Measurements from ENCODE around the gene ABHD12B.

ABHD12B gene, protein sequence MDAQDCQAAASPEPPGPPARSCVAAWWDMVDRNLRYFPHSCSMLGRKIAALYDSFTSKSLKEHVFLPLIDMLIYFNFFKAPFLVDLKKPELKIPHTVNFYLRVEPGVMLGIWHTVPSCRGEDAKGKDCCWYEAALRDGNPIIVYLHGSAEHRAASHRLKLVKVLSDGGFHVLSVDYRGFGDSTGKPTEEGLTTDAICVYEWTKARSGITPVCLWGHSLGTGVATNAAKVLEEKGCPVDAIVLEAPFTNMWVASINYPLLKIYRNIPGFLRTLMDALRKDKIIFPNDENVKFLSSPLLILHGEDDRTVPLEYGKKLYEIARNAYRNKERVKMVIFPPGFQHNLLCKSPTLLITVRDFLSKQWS

DNA sequence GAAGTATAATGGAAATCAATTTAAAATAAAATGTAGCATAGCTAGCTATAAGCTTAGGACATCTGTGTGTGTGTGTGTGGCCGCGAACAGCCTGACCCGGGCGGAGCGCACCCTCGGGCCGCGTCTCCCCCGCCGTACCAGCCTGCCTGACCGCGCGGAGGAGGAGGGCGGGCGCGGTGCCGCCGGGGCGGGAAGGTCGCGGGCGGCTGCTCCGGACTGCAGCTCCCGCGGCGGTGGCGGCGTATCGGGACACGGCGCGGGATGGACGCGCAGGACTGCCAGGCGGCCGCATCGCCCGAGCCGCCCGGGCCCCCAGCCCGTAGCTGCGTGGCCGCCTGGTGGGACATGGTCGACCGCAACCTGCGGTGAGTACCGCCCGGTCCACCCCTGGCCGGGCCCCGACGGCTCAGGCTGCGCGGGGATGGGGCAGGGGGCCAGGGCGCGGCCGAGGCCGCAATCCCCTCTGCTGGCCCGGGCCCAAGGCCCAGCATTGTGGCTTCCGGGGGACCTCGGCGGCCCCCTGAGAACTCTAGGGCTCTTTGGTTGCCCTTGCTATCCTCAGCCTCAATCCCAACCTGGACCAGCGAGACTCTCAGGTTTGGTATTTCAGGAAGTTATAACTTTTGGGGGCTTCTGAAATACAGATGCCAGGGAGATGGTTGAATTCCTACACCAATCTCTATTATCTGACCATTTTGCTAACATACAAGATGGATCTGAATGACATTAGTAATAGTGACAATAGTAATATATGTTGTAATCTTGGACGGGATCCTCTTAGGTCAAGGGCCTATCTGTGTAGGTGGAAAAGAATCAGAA is at the start of gene ABHD12B:
TSS of gene ABHD12B (plus strand) at position 140 of the 819 bp plus-strand sequence. CDS start at position 262, 122 bp downstream.
- DNase-seq (ENCODE audit: low read depth in 2 of 2): no peak

DNA sequence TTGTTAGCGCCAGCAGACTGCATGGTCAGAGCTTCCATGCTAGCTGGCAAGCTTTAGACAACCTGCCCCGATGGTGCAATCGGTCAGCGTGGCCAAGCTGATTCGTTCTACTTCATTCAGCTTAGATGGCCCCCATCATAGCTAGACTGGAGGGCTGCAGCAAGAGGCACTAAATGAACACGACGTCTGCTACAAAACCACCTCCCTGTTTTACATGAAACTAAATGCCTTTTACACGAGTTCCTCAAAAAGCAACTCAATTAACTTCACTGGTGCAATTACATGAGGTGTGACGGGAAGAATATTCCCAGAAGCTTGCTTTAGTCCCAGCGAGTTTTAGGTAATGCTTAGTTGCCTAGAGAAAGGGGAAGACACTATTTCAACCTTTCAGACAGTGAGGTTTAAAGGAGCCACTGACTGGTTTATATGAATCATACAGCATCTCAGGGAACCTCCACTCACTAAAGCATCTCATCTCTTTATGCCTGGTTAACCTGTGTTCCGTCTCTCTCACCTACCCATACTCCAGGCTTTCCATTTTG is 49.3 kb upstream of the ABHD12B start:
- DNase-seq (ENCODE audit: low read depth in 2 of 2): no peak

DNA sequence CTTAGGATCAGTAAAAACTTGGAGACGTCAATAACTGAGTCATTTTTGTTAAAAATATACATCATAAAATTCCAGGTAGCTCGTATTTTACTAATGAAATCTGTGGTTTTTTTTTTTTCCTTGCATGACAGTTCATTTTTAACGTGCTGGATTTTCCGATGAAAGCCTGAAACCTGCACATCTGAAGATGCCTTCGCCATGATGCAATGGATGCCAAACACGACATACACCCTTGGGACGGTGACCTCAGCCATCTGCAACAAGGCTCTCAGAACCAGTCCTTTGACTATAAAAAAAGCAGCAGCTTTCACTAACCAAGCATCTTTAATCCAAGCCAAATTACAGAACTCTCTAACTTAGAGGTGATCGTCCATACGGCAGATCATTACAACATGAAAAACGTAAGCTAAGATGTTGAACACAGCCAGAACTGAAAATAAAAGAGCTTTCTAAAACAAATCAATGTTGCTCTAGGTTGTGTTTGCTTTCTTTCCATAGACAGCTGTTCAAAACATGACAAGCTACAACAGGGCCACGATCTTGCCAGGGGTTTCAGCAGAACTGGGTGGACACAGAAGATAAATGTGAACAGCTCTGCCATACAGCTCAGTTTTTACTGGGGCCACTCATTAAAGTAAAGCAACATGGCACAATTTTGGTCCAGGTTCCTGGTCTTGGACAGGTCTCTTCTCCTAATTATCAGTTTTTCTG is 48.6 kb upstream of the ABHD12B start:
- no peak for DNase-seq (ENCODE audit: low read depth in 2 of 2)

DNA sequence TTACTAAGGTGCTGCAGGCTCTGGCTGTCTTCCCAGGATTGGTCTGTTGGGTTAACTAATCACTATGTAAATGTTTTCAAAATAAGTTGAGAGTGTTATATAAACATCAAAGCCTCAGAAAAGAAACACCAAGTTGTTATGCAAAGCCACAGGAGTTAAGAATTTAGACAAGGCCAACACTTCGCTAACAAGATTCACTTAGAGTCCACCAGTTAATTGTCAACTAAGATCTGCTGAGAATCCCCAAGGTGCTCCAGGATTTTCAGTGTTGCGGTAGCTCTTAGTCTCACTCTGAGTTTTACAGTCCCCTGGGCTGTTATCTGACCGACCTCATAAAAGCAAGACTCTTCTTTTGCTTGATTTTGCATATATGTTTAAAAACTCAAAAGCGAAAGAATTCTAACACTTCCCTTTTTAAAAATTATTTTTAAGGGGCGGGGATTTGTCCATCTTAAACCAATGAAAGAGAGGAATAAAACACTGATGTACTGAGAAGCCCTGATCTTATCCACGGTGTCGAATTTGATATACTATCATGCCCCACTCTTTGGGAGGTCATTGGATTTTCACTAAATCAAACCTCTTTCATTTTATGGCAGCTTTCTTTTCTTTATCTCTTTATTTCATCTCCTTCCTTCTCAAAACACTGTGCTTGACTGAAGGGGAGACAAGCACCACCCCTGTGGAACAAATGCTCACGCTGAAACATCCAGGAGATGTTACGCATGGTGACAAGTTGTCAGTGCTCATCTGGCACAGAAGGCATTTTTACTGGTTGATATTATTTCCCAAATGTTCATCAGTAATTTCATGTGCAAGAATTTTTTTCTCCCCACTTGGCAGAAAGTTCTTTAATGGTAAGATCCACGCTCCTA is 47.9 kb upstream of the ABHD12B start:
- no peak for DNase-seq (ENCODE audit: low read depth in 2 of 2)

DNA sequence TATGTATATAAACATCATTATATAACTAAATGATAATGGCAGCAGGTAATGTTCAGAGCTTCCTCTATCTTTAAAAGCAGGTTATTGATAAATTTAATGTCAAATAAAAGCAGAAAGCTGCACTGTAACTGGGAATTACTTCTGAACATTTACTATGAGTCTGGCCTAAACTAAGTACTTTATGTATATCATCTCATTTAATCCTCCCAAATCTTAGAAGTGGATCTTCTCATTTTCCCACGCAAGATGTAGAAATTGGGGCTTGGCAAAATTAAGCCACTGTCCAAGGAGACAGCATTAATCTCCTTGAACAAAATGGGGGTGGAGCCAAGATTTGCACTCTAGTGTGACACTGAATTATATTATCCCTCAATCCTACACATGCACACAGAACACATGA is 46.5 kb upstream of the ABHD12B start:
- DNase-seq (ENCODE audit: low read depth in 2 of 2): no peak

DNA sequence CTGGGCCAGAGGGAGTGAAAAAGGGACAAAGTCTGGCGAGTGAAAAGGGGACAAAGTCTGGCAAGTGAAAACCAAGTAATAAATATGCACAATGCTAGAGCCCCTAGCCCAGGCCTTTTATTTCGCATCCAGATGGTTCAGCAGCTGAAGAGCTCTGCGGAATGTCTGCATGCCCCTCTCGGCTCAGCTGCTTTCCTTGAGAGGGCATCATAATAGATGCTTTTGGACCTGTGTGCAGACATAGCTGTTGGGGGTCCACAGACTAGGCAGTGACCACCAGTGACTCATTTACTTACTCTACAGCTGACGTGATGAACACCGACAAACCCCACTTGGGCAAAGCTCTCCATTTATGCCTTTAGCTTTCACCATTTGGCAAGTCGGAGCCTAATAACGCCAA is 45.2 kb upstream of the ABHD12B start:
- no peak for DNase-seq (ENCODE audit: low read depth in 2 of 2)

DNA sequence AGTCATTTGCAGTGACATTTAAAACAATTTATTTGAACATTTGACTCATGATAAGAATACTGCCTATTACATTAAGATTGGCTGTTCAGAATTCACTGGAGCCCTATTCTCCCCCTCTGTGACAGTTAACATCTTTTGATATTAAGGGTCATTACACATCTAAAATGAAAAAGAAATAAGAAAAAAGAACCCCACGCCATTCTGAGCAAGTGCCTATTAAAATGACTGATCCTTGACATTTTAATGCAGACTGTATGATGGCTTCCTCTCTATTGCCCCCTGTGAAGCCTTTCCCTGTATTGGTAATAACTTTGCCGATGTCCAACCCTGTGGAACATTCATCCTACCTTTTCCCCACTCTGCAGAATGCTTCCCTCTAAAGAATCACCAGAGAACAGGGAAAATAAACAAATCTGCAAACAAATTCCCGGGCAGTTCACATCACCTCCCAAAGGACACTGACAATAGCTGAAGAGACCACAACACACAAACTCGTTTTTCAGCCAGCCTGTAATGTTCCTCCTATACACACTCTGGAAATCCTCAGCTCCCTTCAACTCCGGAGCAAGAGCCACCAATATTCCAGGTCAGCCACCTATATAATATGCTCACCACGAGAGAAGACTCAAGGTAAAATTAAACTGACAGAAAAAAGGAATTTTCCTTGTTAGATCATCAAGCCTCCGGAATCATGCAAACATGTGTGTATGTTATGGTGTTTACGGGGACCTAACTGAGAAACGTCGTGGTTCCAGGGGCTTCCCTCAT is 42.9 kb upstream of the ABHD12B start:
- DNase-seq (ENCODE audit: low read depth in 2 of 2): no peak

DNA sequence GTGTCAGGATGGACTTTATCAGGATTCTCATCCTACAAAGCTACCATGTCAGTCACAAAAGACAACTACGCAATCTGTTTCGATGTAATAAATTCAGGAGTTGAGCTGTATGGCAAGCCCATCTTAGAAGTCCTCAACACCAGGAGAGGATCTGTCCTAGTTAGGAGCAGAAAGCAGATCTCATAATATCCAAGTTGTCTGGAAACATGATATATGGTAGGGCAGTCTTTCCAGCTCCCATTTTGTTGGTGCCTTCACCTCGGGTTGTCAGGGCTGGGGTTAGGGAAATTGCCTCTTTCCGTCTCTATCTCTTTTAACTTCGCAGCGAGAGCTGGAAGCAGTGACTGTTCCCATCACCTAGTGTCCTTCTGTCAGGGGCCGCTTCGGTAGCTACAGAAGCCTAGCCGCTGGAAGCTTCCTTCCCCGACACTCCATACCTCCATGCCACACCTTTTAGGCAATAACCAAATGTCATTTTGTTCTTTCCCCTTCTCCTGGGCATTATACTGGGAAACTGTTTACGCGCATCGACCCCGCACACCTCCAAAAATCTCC is 42.3 kb upstream of the ABHD12B start:
- DNase-seq (ENCODE audit: low read depth in 2 of 2): no peak

DNA sequence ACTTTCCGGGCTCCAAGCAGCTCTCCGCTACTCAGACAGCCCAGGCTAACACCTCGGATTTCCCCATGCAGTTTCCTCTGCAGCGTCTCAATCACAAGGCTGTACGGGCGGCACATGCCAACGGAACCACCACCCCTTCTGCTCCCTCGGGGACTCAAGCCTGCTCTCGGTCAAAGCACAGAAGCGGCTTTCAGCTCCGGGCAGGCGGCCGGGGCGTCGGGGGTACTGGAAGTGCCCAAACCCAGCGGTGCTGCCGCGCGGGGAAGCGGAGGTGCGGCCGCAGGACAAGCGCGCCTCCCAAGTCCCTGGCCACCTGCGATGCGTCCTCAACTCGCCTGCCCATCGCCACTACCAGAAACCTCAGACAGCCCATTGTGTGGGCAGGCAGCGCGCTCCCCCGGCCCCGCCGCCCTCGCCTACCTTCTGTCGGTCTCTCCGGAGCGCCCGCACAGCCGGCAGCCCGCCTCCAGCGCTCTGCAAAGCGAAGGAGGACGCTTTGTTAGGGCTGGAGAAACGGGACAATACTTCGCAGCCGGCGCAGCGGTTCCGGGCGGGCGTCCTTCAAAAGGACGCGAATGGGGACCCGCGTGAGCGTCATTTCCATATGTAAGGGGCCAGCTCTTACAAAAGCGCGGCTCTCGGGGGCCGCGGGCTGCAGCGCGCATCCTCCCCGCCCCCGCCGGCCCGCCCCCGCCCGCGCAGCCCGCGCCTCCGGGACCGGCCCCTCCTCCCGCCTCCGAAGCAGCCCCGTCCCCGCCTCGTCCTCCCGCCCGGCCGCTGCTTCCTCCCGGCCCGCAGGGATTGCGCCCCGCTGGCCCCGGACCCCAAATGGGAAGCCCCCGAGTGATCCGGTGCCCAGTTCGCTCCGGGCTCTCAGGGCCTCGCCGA is 41.6 kb upstream of the ABHD12B start:
- DNase-seq (ENCODE audit: low read depth in 2 of 2): no peak

DNA sequence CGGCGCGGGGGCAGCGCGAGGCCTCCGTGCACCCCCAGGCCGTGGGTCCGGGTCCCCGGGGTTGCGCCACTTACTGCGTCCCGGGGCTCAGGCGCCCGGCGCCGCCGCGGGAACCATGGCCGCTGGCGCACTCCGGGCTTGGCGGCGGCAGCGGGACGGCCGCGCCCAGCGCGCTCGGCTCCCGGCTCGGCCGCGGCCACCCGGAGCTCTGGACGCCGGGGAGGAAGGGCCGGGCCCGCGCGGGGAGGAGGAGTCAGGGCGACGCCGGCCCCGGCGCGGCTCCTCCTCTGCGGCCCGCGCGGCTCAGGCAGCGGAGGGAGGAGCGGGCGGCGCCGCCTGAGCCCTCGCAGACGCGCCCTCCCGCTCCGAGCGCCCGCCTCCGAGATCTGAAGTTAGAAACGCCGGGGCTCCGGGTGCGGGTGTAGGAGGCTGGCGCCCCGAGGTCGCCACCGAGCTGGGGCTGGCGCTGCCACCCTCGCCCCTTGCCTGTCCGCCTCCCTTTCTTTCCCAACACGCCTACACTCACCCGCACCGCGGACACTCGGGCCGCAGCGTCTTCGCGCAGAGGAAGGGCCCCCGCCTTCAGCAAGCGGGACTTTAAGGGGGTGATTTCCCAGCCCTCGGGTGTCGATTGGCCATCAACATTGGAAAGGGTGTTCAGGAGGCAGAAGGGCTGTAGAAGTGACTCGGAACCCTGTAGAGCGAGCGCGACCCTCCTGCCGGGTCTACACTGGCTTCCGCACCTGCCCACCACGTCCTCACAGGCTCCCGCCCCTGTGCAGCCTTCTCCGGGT is 40.7 kb upstream of the ABHD12B start, which contains the start of gene NIN:
TSS of gene NIN (minus strand) at position 231 of the 794 bp plus-strand sequence. CDS start 9,106 bp downstream, outside the sequence.
- peak; percentile 43 to 51 for DNase-seq (ENCODE audit: low read depth in 2 of 2)

DNA sequence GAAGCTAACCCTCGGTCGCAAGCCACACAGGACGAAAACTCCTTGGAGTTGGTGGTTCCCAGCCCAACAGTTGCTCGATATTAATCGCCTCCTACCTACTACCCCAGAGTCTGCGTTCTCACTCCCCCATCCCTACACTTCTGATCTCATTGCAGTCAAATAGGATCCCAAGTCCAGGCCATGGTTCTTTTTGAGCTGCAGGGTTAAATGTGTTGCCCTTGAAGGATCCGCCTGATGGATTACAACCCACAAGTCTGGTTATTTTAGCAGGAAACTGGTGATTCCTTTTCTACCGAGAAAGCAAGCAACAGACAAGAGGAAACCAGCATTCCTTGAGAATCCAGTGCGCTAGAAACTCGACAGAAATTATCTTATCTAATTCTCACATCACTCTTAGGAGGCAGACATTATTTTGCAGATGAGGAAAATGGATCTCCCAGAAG is 40.1 kb upstream of the ABHD12B start:
- DNase-seq (ENCODE audit: low read depth in 2 of 2): no peak

DNA sequence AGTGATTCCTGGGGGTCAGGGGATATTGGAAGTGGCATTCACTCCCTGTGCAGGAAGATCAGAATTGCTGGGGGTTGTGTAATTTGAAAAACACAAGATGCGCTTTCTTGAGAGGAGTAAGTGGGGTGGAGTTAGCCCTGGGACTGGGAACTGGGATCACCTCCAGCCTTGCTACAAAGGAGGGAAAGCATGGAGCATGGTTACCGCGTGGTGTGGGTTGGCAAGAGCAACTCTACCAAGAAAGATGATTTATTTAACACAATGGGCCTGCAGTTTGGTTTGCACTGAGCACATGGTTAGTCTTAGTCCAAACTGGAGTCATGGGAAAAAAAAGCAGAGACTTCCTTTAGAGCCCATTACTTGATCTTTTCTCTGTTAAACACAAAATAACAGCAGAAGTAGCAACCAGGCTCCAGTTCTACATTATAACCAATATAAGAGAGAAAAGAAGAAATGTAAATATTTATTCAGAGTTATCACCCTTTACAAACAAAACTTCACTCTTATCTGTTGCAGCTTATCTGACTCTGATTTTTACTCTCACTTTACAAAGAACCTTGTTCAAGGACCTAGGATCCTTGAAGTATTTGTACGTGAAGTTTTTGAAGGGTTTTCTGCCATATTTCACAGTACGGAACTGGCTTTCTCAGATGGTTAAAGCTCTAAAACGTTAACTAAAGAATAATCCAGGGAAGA is 38.8 kb upstream of the ABHD12B start:
- no peak for DNase-seq (ENCODE audit: low read depth in 2 of 2)

DNA sequence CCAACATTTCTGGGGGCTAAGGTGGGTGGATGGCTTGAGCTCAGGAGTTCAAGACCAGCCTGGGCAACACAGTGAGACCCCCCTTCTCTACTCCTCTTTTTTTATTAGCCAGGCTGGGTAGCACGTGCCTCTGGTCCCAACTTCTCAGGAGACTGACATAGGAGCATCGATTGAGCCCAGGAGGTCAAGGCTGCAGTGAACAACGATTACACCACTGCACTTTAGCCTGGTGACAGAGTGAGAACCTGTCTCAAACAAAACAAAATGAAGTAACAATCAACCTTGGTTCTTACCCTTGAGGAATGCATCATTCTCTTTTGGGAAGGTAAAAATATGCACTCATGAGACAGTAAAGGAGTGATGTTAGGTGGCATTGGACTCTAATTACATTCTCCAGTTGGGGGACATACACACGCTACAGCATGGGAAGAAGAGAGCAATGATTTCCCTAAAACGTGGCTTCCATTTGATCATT is 37.0 kb upstream of the ABHD12B start:
- DNase-seq (ENCODE audit: low read depth in 2 of 2): no peak

DNA sequence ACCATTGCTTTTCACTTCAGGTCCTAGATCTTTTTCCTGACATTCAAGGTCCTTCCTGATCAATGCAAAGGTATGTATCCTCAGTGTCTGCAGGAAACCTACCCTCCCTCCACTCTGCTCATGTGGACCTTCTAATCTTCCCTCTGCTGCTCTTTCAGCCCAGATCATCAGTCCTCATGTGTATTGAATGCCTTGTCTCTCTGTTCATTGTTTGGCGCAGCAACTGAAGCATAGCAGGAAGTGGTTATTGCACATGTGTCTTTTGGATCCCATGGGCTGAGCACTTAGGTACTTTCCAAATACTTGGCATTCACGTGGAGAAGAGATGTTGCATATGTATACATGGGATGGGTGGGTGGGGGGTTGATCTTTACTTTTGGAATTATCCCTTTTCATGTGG is 36.6 kb upstream of the ABHD12B start:
- DNase-seq (ENCODE audit: low read depth in 2 of 2): no peak

DNA sequence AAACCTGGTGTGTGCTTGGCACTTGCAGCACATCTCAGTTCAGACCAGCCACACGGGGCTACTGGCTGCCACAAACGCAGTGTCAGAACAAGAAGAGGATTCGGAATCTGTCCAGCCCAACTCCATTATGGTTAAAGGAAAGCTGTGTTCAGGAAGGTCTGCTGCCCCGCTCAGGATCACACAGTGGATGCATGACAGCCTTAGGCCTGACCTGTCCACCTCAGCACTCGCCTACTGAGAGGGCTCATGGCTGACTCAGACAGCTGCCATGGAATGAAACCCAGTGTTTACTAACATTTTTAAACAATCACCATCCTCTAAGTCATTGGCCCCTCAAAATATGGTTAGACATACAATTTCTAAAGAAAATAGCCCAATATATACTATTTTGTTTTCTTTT is 35.3 kb upstream of the ABHD12B start:
- no peak for DNase-seq (ENCODE audit: low read depth in 2 of 2)

DNA sequence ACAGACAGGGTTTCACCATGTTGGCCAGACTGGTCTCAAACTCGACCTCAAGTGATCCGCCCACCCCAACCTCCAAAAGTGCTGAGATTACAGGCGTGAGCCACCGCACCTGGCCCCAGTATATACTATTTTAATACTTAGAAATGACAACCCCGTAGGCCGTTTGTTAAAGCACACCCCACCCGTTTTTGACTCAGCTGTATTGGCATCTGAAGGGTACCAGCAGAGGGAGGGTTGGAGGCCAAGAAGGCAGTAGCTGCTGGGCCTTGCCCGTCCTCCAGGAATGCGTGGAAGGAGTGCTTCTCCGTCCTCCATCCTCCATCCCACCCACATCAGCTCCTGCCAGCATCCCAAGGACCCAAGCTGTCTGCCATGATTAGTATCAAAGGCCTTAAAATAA is 34.6 kb upstream of the ABHD12B start:
- no peak for DNase-seq (ENCODE audit: low read depth in 2 of 2)

DNA sequence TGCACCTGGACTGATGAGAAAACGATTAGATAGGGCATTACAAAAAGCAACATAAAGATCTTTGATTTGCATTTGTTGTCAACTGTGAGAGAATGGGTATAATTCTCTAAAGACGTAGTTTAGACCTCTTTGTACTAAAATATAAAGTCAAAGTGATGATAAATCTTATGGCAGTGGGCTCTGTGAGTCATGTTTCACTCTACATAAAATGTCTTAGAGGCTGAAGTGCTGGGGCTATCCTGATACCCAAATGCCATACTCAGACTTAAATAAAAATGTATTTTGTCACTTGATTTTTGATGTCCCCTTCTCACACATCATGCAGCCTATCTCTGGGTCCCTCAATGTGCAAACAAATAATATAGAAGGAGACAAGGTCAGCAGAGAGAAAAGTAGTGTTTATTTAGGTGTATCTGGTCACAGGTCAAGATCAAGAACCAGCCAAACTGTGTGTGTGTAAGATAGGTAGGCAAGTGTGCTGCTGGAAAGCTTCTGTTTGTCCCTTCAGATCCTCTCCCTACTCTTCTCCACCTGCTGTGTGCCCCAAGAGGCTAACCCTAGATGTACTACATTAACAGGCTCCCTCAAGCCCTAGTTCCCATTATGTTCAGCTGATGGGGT is 33.9 kb upstream of the ABHD12B start:
- no peak for DNase-seq (ENCODE audit: low read depth in 2 of 2)

Data from fibroblast of skin of left biceps (primary cell).